ENCODE results near the gene UBASH3B. TPM values are rescaled to one million over a fixed set of nuclear protein-coding genes. Genes with fewer than 3 reads are reported as not detected.

Gene UBASH3B
- total RNA-seq, 5 donors from 2014 or later (not counting 1 experiment from before 2014, with no cell fraction given), result 29.7 to 44.0 (median 36.8) TPM

- Mint-ChIP-seq H3K4me1 (peaks cover 0 to 7% (median 0%) of the 10 kb centered on the region in 3 donors), H3K36me3 (peaks cover 52% of the 10 kb centered on the region), H3K9me3 (no peaks in the 10 kb centered on the region), H3K27ac (no peak overlapping the region), H3K27me3 (no peaks in the 10 kb centered on the region), H3K4me3 (no peak overlapping the region)
- Histone ChIP-seq H3K4me1 (ENCODE audit: control insufficient read depth in 1 of 2, extremely low read depth in 1 of 2, insufficient read depth in 2 of 2, low read length in 2 of 2) (peaks cover 0 to 2% of the 10 kb centered on the region in 2 experiments), H3K27ac (ENCODE audit: low read length) (no peak overlapping the region), H3K36me3 (ENCODE audit: control insufficient read depth in 2 of 2, extremely low read depth in 1 of 2, insufficient read depth in 1 of 2, low read length in 1 of 2) (peaks cover 6 to 59% of the 10 kb centered on the region in 2 donors), H3K9me3 (no peaks in the 10 kb centered on the region), H3K27me3 (replicated peaks in 1 of 2; ENCODE audit: control insufficient read depth in 2 of 2, extremely low read depth in 1 of 2, insufficient read depth in 2 of 2, low read length in 1 of 2) (no peaks in the 10 kb centered on the region), H3K4me3 (ENCODE audit: control insufficient read depth in 1 of 2, extremely low read depth in 1 of 2, low read length in 1 of 2) (no peak overlapping the region)
- no peak for ATAC-seq (replicated peaks in 1 of 4)
- ChIA-PET CTCF (interaction anchor here (0.5 to 0.8 kb wide), 5 partner anchors 9 to 1317 kb away, joined by 3 to 4 read pairs (median 3); no protein-coding TSS in a partner anchor), POLR2A (interaction anchor here (0.6 to 0.9 kb wide), 2 partner anchors 61 to 62 kb away, joined by 4 to 6 read pairs; no protein-coding TSS in a partner anchor)
- DNase-seq, result no peak
- no CpG with 5 or more reads among the region's 2 CpGs for WGBS (ENCODE audit: insufficient coverage)
Measured at GRCh38 chr11:122791411-122791810, 135.9 kb downstream of the UBASH3B start.

- no peak overlapping the region for H3K4me3 ChIP-seq (ENCODE audit: control insufficient read depth in 1 of 2, extremely low read depth in 1 of 2, low read length in 1 of 2)
- WGBS (ENCODE audit: insufficient coverage), result 95% methylated on average over 4 of the region's 8 CpGs
- H3K27ac ChIP-seq (ENCODE audit: low read length), result no peak overlapping the region
Measured at GRCh38 chr11:122791836-122792235, 136.3 kb downstream of the UBASH3B start.

GRCh38 chr11:122793515-122793914 lies 138.0 kb downstream of the UBASH3B start:
- H3K27ac ChIP-seq (ENCODE audit: low read length), result no peak overlapping the region
- peak overlapping the region in 1 of 2 donors; percentile 1 for H3K27ac Mint-ChIP-seq
- H3K36me3 ChIP-seq (ENCODE audit: control insufficient read depth in 2 of 2, extremely low read depth in 1 of 2, insufficient read depth in 1 of 2, low read length in 1 of 2), result peaks cover 13 to 67% of the 10 kb centered on the region in 2 donors
- no peaks in the 10 kb centered on the region for H3K27me3 ChIP-seq (replicated peaks in 1 of 2; ENCODE audit: control insufficient read depth in 2 of 2, extremely low read depth in 1 of 2, insufficient read depth in 2 of 2, low read length in 1 of 2)
- H3K27me3 Mint-ChIP-seq, result no peaks in the 10 kb centered on the region
- no peak overlapping the region for H3K4me3 ChIP-seq (ENCODE audit: control insufficient read depth in 1 of 2, extremely low read depth in 1 of 2, low read length in 1 of 2)
- CTCF ChIA-PET, result interaction anchor here (0.6 to 5.7 kb wide), 4 partner anchors 59 to 199 kb away, joined by 5 to 128 read pairs (median 6); no protein-coding TSS in a partner anchor
- peaks cover 0 to 8% (median 0%) of the 10 kb centered on the region in 3 donors for H3K4me1 Mint-ChIP-seq
- DNase-seq (no peak), ATAC-seq (replicated peaks in 1 of 4) (no peak)
- no peak overlapping the region for H3K4me3 Mint-ChIP-seq
- peaks cover 0 to 2% of the 10 kb centered on the region in 2 experiments for H3K4me1 ChIP-seq (ENCODE audit: control insufficient read depth in 1 of 2, extremely low read depth in 1 of 2, insufficient read depth in 2 of 2, low read length in 2 of 2)
- peaks cover 63% of the 10 kb centered on the region for H3K36me3 Mint-ChIP-seq
- H3K9me3 Mint-ChIP-seq, result no peaks in the 10 kb centered on the region
- no CpG with 5 or more reads among the region's 3 CpGs for WGBS (ENCODE audit: insufficient coverage)
- no peaks in the 10 kb centered on the region for H3K9me3 ChIP-seq
- POLR2A ChIA-PET, result interaction anchor here in 1 of 2 donors (0.6 kb wide), 1 partner anchor 590 kb away, joined by 3 read pairs; no protein-coding TSS in a partner anchor

More at GRCh38 chr11:122791836-122792235, 136.3 kb downstream of the UBASH3B start:
- DNase-seq (no peak), ATAC-seq (replicated peaks in 1 of 4) (no peak)
- Histone ChIP-seq H3K27me3 (replicated peaks in 1 of 2; ENCODE audit: control insufficient read depth in 2 of 2, extremely low read depth in 1 of 2, insufficient read depth in 2 of 2, low read length in 1 of 2) (no peaks in the 10 kb centered on the region), H3K36me3 (ENCODE audit: control insufficient read depth in 2 of 2, extremely low read depth in 1 of 2, insufficient read depth in 1 of 2, low read length in 1 of 2) (peaks cover 6 to 61% of the 10 kb centered on the region in 2 donors), H3K9me3 (no peaks in the 10 kb centered on the region), H3K4me1 (ENCODE audit: control insufficient read depth in 1 of 2, extremely low read depth in 1 of 2, insufficient read depth in 2 of 2, low read length in 2 of 2) (peaks cover 0 to 2% of the 10 kb centered on the region in 2 experiments)
- no peak overlapping the region for H3K4me3 Mint-ChIP-seq
- peaks cover 0 to 8% (median 0%) of the 10 kb centered on the region in 3 donors for H3K4me1 Mint-ChIP-seq
- CTCF ChIA-PET, result interaction anchor here (0.6 to 0.9 kb wide), 5 partner anchors 9 to 1317 kb away, joined by 3 to 4 read pairs (median 3); no protein-coding TSS in a partner anchor
- H3K27ac Mint-ChIP-seq, result no peak overlapping the region
- H3K27me3 Mint-ChIP-seq, result no peaks in the 10 kb centered on the region
- H3K36me3 Mint-ChIP-seq, result peaks cover 56% of the 10 kb centered on the region
- POLR2A ChIA-PET, result interaction anchor here (0.6 to 0.9 kb wide), 2 partner anchors 60 to 62 kb away, joined by 4 to 6 read pairs; no protein-coding TSS in a partner anchor
- no peaks in the 10 kb centered on the region for H3K9me3 Mint-ChIP-seq

GRCh38 chr11:122795307-122795706 lies 139.8 kb downstream of the UBASH3B start:
- H3K4me3 ChIP-seq (ENCODE audit: control insufficient read depth in 1 of 2, extremely low read depth in 1 of 2, low read length in 1 of 2), result no peak overlapping the region
- H3K27ac ChIP-seq (ENCODE audit: low read length), result no peak overlapping the region
- H3K9me3 Mint-ChIP-seq, result no peaks in the 10 kb centered on the region
- DNase-seq (no peak), ATAC-seq (replicated peaks in 1 of 4) (no peak)
- no peaks in the 10 kb centered on the region for H3K27me3 Mint-ChIP-seq
- H3K36me3 Mint-ChIP-seq, result peaks cover 63% of the 10 kb centered on the region
- peaks cover 9 to 63% of the 10 kb centered on the region in 2 donors for H3K36me3 ChIP-seq (ENCODE audit: control insufficient read depth in 2 of 2, extremely low read depth in 1 of 2, insufficient read depth in 1 of 2, low read length in 1 of 2)
- H3K4me3 Mint-ChIP-seq, result no peak overlapping the region
- H3K9me3 ChIP-seq, result no peaks in the 10 kb centered on the region
- H3K4me1 Mint-ChIP-seq, result peaks cover 0 to 8% (median 0%) of the 10 kb centered on the region in 3 donors
- H3K27me3 ChIP-seq (replicated peaks in 1 of 2; ENCODE audit: control insufficient read depth in 2 of 2, extremely low read depth in 1 of 2, insufficient read depth in 2 of 2, low read length in 1 of 2), result no peaks in the 10 kb centered on the region
- no peak overlapping the region for H3K27ac Mint-ChIP-seq
- H3K4me1 ChIP-seq (ENCODE audit: control insufficient read depth in 1 of 2, extremely low read depth in 1 of 2, insufficient read depth in 2 of 2, low read length in 2 of 2), result peaks cover 0 to 2% of the 10 kb centered on the region in 2 experiments
- 88% methylated on average over 5 of the region's 5 CpGs for WGBS (ENCODE audit: insufficient coverage)
- CTCF ChIA-PET, result interaction anchor here (0.5 to 5.7 kb wide), 16 partner anchors 12 to 1708 kb away, joined by 3 to 128 read pairs (median 6); no protein-coding TSS in a partner anchor
- POLR2A ChIA-PET, result interaction anchor here in 1 of 2 donors (0.5 to 0.7 kb wide), 2 partner anchors 12 to 184 kb away, joined by 3 to 6 read pairs; no protein-coding TSS in a partner anchor

- ChIA-PET POLR2A (no interaction called here), CTCF (interaction anchor here (0.6 to 5.7 kb wide), 27 partner anchors 8 to 258 kb away, joined by 3 to 128 read pairs (median 4); partner anchors contain the start of gene CRTAM (in 1 of the 2))
- no peaks in the 10 kb centered on the region for H3K27me3 ChIP-seq (replicated peaks in 1 of 2; ENCODE audit: control insufficient read depth in 2 of 2, extremely low read depth in 1 of 2, insufficient read depth in 2 of 2, low read length in 1 of 2)
- ATAC-seq (replicated peaks in 1 of 4), result peak; percentile 81 to 86 (median 84)
- H3K4me1 Mint-ChIP-seq, result peaks cover 0 to 8% (median 0%) of the 10 kb centered on the region in 3 donors
- no peak overlapping the region for H3K4me3 ChIP-seq (ENCODE audit: control insufficient read depth in 1 of 2, extremely low read depth in 1 of 2, low read length in 1 of 2)
- 46% methylated on average over 4 of the region's 11 CpGs for WGBS (ENCODE audit: insufficient coverage)
- no peaks in the 10 kb centered on the region for H3K9me3 ChIP-seq
- H3K27ac Mint-ChIP-seq, result no peak overlapping the region
- peaks cover 66% of the 10 kb centered on the region for H3K36me3 Mint-ChIP-seq
- no peak overlapping the region for H3K27ac ChIP-seq (ENCODE audit: low read length)
- H3K4me1 ChIP-seq (ENCODE audit: control insufficient read depth in 1 of 2, extremely low read depth in 1 of 2, insufficient read depth in 2 of 2, low read length in 2 of 2), result peaks cover 0 to 2% of the 10 kb centered on the region in 2 experiments
- H3K36me3 ChIP-seq (ENCODE audit: control insufficient read depth in 2 of 2, extremely low read depth in 1 of 2, insufficient read depth in 1 of 2, low read length in 1 of 2), result peaks cover 9 to 69% of the 10 kb centered on the region in 2 donors
- H3K4me3 Mint-ChIP-seq, result no peak overlapping the region
- H3K9me3 Mint-ChIP-seq, result no peaks in the 10 kb centered on the region
- H3K27me3 Mint-ChIP-seq, result no peaks in the 10 kb centered on the region
- DNase-seq, result peak; percentile 12 to 80 (median 64)
Measured at GRCh38 chr11:122796128-122796717, 140.7 kb downstream of the UBASH3B start.

GRCh38 chr11:122797651-122798050 lies 142.1 kb downstream of the UBASH3B start:
- Mint-ChIP-seq H3K9me3 (no peaks in the 10 kb centered on the region), H3K4me1 (peaks cover 2 to 8% (median 2%) of the 10 kb centered on the region in 3 donors), H3K27me3 (no peaks in the 10 kb centered on the region), H3K4me3 (no peak overlapping the region), H3K27ac (no peak overlapping the region), H3K36me3 (peaks cover 67% of the 10 kb centered on the region)
- Histone ChIP-seq H3K27ac (ENCODE audit: low read length) (no peak overlapping the region), H3K4me3 (ENCODE audit: control insufficient read depth in 1 of 2, extremely low read depth in 1 of 2, low read length in 1 of 2) (no peak overlapping the region), H3K4me1 (ENCODE audit: control insufficient read depth in 1 of 2, extremely low read depth in 1 of 2, insufficient read depth in 2 of 2, low read length in 2 of 2) (peaks cover 0 to 2% of the 10 kb centered on the region in 2 experiments), H3K36me3 (ENCODE audit: control insufficient read depth in 2 of 2, extremely low read depth in 1 of 2, insufficient read depth in 1 of 2, low read length in 1 of 2) (peaks cover 9 to 69% of the 10 kb centered on the region in 2 donors), H3K9me3 (no peaks in the 10 kb centered on the region), H3K27me3 (replicated peaks in 1 of 2; ENCODE audit: control insufficient read depth in 2 of 2, extremely low read depth in 1 of 2, insufficient read depth in 2 of 2, low read length in 1 of 2) (no peaks in the 10 kb centered on the region)
- POLR2A ChIA-PET, result interaction anchor here (0.5 to 0.6 kb wide), 3 partner anchors 20 to 84 kb away, joined by 3 to 4 read pairs (median 3); no protein-coding TSS in a partner anchor
- CTCF ChIA-PET, result interaction anchor here (0.6 to 5.7 kb wide), 9 partner anchors 12 to 304 kb away, joined by 3 to 128 read pairs (median 3); no protein-coding TSS in a partner anchor
- DNase-seq (no peak), ATAC-seq (replicated peaks in 1 of 4) (no peak)
- 100% methylated on average over 1 of the region's 1 CpG for WGBS (ENCODE audit: insufficient coverage)

Data from T-cell (primary cell).